ENCODE results near the gene TIMM17A.

Gene TIMM17A

GRCh38 chr1:201990427-201990826, 35.1 kb downstream of the TIMM17A start:
- TF ChIP-seq CTCF (IDR thresholded peaks at IDR 0.05), result no peak

GRCh38 chr1:201999625-202000238, 44.4 kb downstream of the TIMM17A start:
- peak; percentile 88 for TF ChIP-seq CTCF (IDR thresholded peaks at IDR 0.05)

GRCh38 chr1:202002507-202002906, 47.2 kb downstream of the TIMM17A start:
- TF ChIP-seq CTCF (IDR thresholded peaks at IDR 0.05), result no peak

- no peak for TF ChIP-seq CTCF (IDR thresholded peaks at IDR 0.05)
These were observed 49.4 kb downstream of the TIMM17A start for GRCh38 chr1:202004711-202005110.

GRCh38 chr1:202005958-202006357, 50.7 kb downstream of the TIMM17A start:
- TF ChIP-seq CTCF (IDR thresholded peaks at IDR 0.05), result peak; percentile 55; the same call in 1 of the 2 replicates

GRCh38 chr1:202007304-202007703, 52.0 kb downstream of the TIMM17A start:
- no peak for TF ChIP-seq CTCF (IDR thresholded peaks at IDR 0.05)

GRCh38 chr1:202007805-202008489, 52.6 kb downstream of the TIMM17A start:
- TF ChIP-seq CTCF (IDR thresholded peaks at IDR 0.05), result no peak
